Testis (tissue), 2 donors: ENCODE measurements around the gene FBXO31.

Experiments
- CTCF ChIP-seq, 3 experiments: fragments of 450-650 bp in 2 of 3; fragments of 200-600 bp in 1 of 3; sonication (generic) in 1 of 3; IDR thresholded peaks; one replicate each; pipeline ENCODE4 v1.5.1; 2016 to 2019; ENCODE audit warnings: antibody characterized with exemption in 3 of 3, mild to moderate bottlenecking in 2 of 3, moderate library complexity in 1 of 3
- POLR2A ChIP-seq: fragments of 450-650 bp; IDR thresholded peaks from one replicate; pipeline ENCODE4 v1.6.1; 2017; ENCODE audit warnings: antibody characterized with exemption, mild to moderate bottlenecking, moderate library complexity

- TF ChIP-seq POLR2A (no peak), CTCF (IDR thresholded peaks at IDR 0.05) (no peak)
Observed at GRCh38 chr16:87330257-87330624, 53.3 kb downstream of the FBXO31 start.
